ENCODE data around the gene AGAP1. TPM values are rescaled to one million over a fixed set of nuclear protein-coding genes. Genes with fewer than 3 reads are reported as not detected.

AGAP1 gene
- total RNA-seq, 1 donor from 2014 or later = 43.8 TPM

DNA sequence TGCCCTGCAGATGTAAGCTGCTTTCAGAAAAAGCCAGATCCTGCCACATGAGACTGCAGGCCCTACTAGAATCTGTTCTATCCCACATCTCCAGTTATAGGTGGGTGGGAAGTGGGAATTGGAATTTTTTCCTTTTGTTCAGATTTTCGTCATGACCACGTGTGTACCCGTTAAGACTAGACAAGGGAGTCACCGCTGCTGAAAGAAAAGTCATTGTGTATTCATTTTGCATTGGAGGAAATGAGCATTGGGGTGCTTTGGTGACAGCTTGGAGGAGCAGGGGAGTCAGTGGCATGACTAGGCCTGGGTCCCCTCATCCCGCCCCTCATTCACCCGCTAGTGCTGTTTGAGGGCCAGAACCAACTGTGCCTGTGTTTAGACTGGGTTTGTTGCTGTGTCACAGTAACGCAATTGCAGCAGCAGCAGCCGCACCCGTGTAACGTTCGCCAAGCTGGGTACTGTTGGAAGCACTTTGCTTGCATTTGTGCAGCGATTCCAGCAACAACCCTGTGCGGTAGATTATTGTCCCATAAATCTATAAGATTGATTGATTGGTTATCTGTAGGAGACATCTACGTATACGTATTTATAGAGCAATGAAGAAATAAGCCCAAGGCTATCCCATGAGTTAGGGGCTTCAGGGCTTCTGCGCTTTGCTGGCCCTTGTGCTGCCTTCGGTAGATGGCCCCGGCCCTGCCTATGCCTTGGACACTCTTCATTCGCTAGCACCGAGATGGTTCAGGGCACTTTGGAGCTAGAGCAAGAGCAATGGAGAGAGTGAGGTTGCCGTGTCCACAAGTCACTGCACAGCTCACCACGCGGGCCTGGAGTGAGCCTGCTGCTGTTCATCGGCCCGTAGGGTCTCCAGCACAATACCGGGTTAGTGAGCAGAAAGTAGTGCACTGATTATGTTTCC, 194.9 kb downstream of the AGAP1 start:
- no peak for DNase-seq (ENCODE audit: extremely low spot score, unreplicated experiment)
- no peak for TF ChIP-seq CTCF (IDR thresholded peaks at IDR 0.05)
- Mint-ChIP-seq H3K36me3 (ENCODE audit: unreplicated experiment) (no peaks in the 10 kb centered on the region), H3K4me1 (ENCODE audit: unreplicated experiment) (peaks cover 11% of the 10 kb centered on the region), H3K27ac (ENCODE audit: unreplicated experiment) (no peak overlapping the region), H3K27me3 (ENCODE audit: unreplicated experiment) (no peaks in the 10 kb centered on the region), H3K9me3 (ENCODE audit: unreplicated experiment) (no peaks in the 10 kb centered on the region), H3K4me3 (ENCODE audit: unreplicated experiment) (no peak overlapping the region)

DNA sequence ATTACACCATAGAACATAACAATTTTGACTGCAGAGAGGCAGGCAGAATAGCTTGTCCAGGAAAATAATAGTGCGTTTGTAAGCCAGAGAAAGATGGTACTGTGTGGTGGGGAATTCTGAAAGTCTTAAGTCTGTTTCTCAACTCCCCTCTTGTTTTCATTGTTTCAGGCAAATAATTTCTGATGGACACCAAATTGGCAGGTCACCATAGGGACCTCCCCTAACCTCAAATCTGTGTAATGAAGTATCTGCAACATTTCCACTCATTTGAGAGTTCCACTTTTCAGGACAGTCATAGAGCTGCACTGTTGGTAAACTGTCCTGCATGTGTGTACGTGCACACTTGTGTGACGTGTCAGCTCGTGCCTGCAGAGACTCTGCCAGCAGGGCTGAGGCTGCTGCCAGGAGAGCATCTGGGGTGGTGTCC, 195.6 kb downstream of the AGAP1 start:
- H3K27me3 Mint-ChIP-seq (ENCODE audit: unreplicated experiment) = no peaks in the 10 kb centered on the region
- peaks cover 11% of the 10 kb centered on the region for H3K4me1 Mint-ChIP-seq (ENCODE audit: unreplicated experiment)
- H3K9me3 Mint-ChIP-seq (ENCODE audit: unreplicated experiment) = no peaks in the 10 kb centered on the region
- H3K27ac Mint-ChIP-seq (ENCODE audit: unreplicated experiment) = no peak overlapping the region
- TF ChIP-seq CTCF (IDR thresholded peaks at IDR 0.05) = no peak
- H3K4me3 Mint-ChIP-seq (ENCODE audit: unreplicated experiment) = no peak overlapping the region
- no peak for DNase-seq (ENCODE audit: extremely low spot score, unreplicated experiment)
- no peaks in the 10 kb centered on the region for H3K36me3 Mint-ChIP-seq (ENCODE audit: unreplicated experiment)

- TF ChIP-seq CTCF (IDR thresholded peaks at IDR 0.05) = no peak
- Mint-ChIP-seq H3K9me3 (ENCODE audit: unreplicated experiment) (no peaks in the 10 kb centered on the region), H3K4me1 (ENCODE audit: unreplicated experiment) (peaks cover 12% of the 10 kb centered on the region), H3K27ac (ENCODE audit: unreplicated experiment) (no peak overlapping the region), H3K4me3 (ENCODE audit: unreplicated experiment) (no peak overlapping the region), H3K27me3 (ENCODE audit: unreplicated experiment) (no peaks in the 10 kb centered on the region), H3K36me3 (ENCODE audit: unreplicated experiment) (no peaks in the 10 kb centered on the region)
- DNase-seq (ENCODE audit: extremely low spot score, unreplicated experiment) = no peak
These were observed 196.4 kb downstream of the AGAP1 start for GRCh38 chr2:235690082-235690808.

- no peak for TF ChIP-seq CTCF (IDR thresholded peaks at IDR 0.05)
- Mint-ChIP-seq H3K27ac (ENCODE audit: unreplicated experiment) (no peak overlapping the region), H3K9me3 (ENCODE audit: unreplicated experiment) (no peaks in the 10 kb centered on the region), H3K27me3 (ENCODE audit: unreplicated experiment) (no peaks in the 10 kb centered on the region), H3K4me1 (ENCODE audit: unreplicated experiment) (peaks cover 14% of the 10 kb centered on the region), H3K4me3 (ENCODE audit: unreplicated experiment) (no peak overlapping the region), H3K36me3 (ENCODE audit: unreplicated experiment) (no peaks in the 10 kb centered on the region)
- no peak for DNase-seq (ENCODE audit: extremely low spot score, unreplicated experiment)
These were observed 197.1 kb downstream of the AGAP1 start for GRCh38 chr2:235690809-235691450.

Data from osteocyte (in vitro differentiated cells).